ENCODE data around the gene MKI67. TPM values are rescaled to one million over a fixed set of nuclear protein-coding genes. Genes with fewer than 3 reads are reported as not detected.

MKI67 gene
- total and polyA plus RNA-seq, 2 of the 13 experiments (the other 11 are each of a cell fraction or from before 2014, with no cell fraction given) = 6.7 to 22.9 TPM

- TF ChIP-seq ZSCAN9 (CRISPR knock-in tag; IDR thresholded peaks at IDR 0.05; ENCODE audit: borderline replicate concordance) (no peak), SMARCE1 (IDR thresholded peaks at IDR 0.05; ENCODE audit: borderline replicate concordance) (no peak), JUN (CRISPR knock-in tag; IDR thresholded peaks at IDR 0.05) (peak; percentile 68), ZNF703 (CRISPR knock-in tag; IDR thresholded peaks at IDR 0.05; ENCODE audit: borderline replicate concordance) (no peak), ATAD3A (CRISPR knock-in tag; IDR thresholded peaks at IDR 0.05) (no peak), ZNF10 (CRISPR knock-in tag; IDR thresholded peaks at IDR 0.05; ENCODE audit: borderline replicate concordance, low read depth) (no peak), POLR2AphosphoS2 (IDR thresholded peaks at IDR 0.05; ENCODE audit: low read depth, low read length) (no peak), ZNF749 (CRISPR knock-in tag; IDR thresholded peaks at IDR 0.05; ENCODE audit: borderline replicate concordance) (0 out of 2 replicates have a peak, but pooled peaks have one; percentile 45), ZBTB42 (CRISPR knock-in tag; IDR thresholded peaks at IDR 0.05) (no peak), USF2 (IDR thresholded peaks at IDR 0.05; ENCODE audit: low read depth, low read length) (no peak), USF2 (CRISPR knock-in tag; IDR thresholded peaks at IDR 0.05; ENCODE audit: borderline replicate concordance) (no peak), ZNF891 (CRISPR knock-in tag; IDR thresholded peaks at IDR 0.05) (no peak), NFE2L1 (CRISPR knock-in tag; IDR thresholded peaks at IDR 0.05; ENCODE audit: borderline replicate concordance) (no peak), NFKB2 (CRISPR knock-in tag; IDR thresholded peaks at IDR 0.05; ENCODE audit: borderline replicate concordance) (no peak), ZMYM3 (CRISPR knock-in tag; IDR thresholded peaks at IDR 0.05) (peak; percentile 77), IKZF5 (CRISPR knock-in tag; IDR thresholded peaks at IDR 0.05) (peak; percentile 73; the same call in 1 of the 2 replicates), ZNF12 (CRISPR knock-in tag; IDR thresholded peaks at IDR 0.05) (peak; percentile 70; the same call in 1 of the 2 replicates), ZNF501 (CRISPR knock-in tag; IDR thresholded peaks at IDR 0.05) (peak; percentile 71; the same call in 1 of the 2 replicates), ZBTB39 (CRISPR knock-in tag; IDR thresholded peaks at IDR 0.05) (no peak), HDAC1 (CRISPR knock-in tag; IDR thresholded peaks at IDR 0.05) (peak; percentile 74; the same call in 1 of the 2 replicates), ZNF773 (CRISPR knock-in tag; IDR thresholded peaks at IDR 0.05; ENCODE audit: borderline replicate concordance) (no peak), ZNF546 (CRISPR knock-in tag; conservative IDR thresholded peaks at IDR 0.05) (no peak), ZNF709 (CRISPR knock-in tag; IDR thresholded peaks at IDR 0.05) (no peak), DNMT1 (CRISPR knock-in tag; IDR thresholded peaks at IDR 0.05) (no peak), SOX6 (IDR thresholded peaks at IDR 0.05) (no peak), SOX6 (CRISPR knock-in tag; IDR thresholded peaks at IDR 0.05) (peak; percentile 78), BRD4 (CRISPR knock-in tag; IDR thresholded peaks at IDR 0.05) (no peak), SOX5 (CRISPR knock-in tag; IDR thresholded peaks at IDR 0.05; ENCODE audit: borderline replicate concordance) (peak; percentile 59; the same call in 1 of the 2 replicates)
Observed at GRCh38 chr10:128156999-128157755, 31.0 kb upstream of the MKI67 start (continued).
